GM12878 (cell line): ENCODE data around the gene CLPTM1L. TPM values are rescaled to one million over a fixed set of nuclear protein-coding genes. Genes with fewer than 3 reads are reported as not detected.

Experiments used
- ATAC-seq: fragments of 200-7000 bp; cut with Tn5 transposase; 3 replicates; pipeline ENCODE4 v1.9.1; 2020; ENCODE audit warnings: mild to moderate bottlenecking, moderate library complexity
- BruUV-seq: library from RNA; stranded (reverse); fragments of 400-500 nt; replicated peaks from 2 replicates; lab custom pipeline; 2021; lab: Mats Ljungman, UMichigan
- CTCF ChIA-PET: fragments of 300-600 bp; sonication (Branson Sonifier 250); formaldehyde crosslinking; extraction: SDS; loops from one replicate; lab custom pipeline; 2021; ENCODE audit warnings: inconsistent platforms; lab: Yijun Ruan, JAX
- POLR2A ChIA-PET: fragments of 350-600 bp; formaldehyde crosslinking; extraction: SDS; loops from one replicate; lab custom pipeline; 2021; ENCODE audit warnings: inconsistent platforms; lab: Charles Lee
- RAD21 ChIA-PET: fragments of 300-600 bp; sonication (Branson Sonifier 250); formaldehyde crosslinking; loops from one replicate; lab custom pipeline; 2023; ENCODE audit warnings: antibody characterized with exemption; ENCODE audit not compliant: unreplicated experiment; lab: Charles Lee
- SMC1A ChIA-PET: fragments of 300-600 bp; sonication (Branson Sonifier 250); formaldehyde crosslinking; loops from one replicate; lab custom pipeline; 2023; ENCODE audit not compliant: unreplicated experiment, uncharacterized antibody; lab: Charles Lee
- DNase-seq: peaks from one replicate; pipeline ENCODE4 v3.0.0-alpha.2; 2011; ENCODE audit warnings: low read depth, low spot score
- FAIRE-seq: peaks from 3 replicates; lab custom pipeline; 2011; peaks lifted over from hg19 to GRCh38; lab: Jason Lieb, UNC
- H2AFZ ChIP-seq: 2 replicates; pipeline ENCODE4 v1.6.0; 2011; ENCODE audit warnings: low read depth, low read length, control low read depth; ENCODE audit not compliant: control insufficient read depth
- H3K27ac ChIP-seq: 2 replicates; pipeline ENCODE4 v1.5.1; 2011; ENCODE audit warnings: control low read depth; ENCODE audit not compliant: control insufficient read depth, insufficient read depth
- H3K27me3 ChIP-seq, 2 experiments: replicated peaks in 1 of 2; 2 replicates each; pipeline versions ENCODE4 v1.6.0 to v1.6.1; 2011; ENCODE audit warnings: low read length in 1 of 2; ENCODE audit not compliant: control insufficient read depth in 2 of 2, insufficient read depth in 2 of 2
- H3K36me3 ChIP-seq, 2 experiments: 2 replicates each; pipeline ENCODE4 v1.5.1; 2011; ENCODE audit warnings: low read length in 1 of 2; ENCODE audit not compliant: control insufficient read depth in 2 of 2, insufficient read depth in 2 of 2
- H3K4me1 ChIP-seq: 2 replicates; pipeline ENCODE4 v1.6.1; 2011; ENCODE audit warnings: mild to moderate bottlenecking, low read length, moderate library complexity, mixed read lengths; ENCODE audit not compliant: control insufficient read depth, insufficient read depth
- H3K4me2 ChIP-seq: 2 replicates; pipeline ENCODE4 v1.6.0; 2011; ENCODE audit warnings: control low read depth; ENCODE audit not compliant: control insufficient read depth, insufficient read depth
- H3K4me3 ChIP-seq: fragments of 200-600 bp; sonication (generic); 2 replicates; pipeline ENCODE4 v1.5.1; 2016
- H3K79me2 ChIP-seq: 2 replicates; pipeline ENCODE4 v1.6.0; 2011; ENCODE audit warnings: low read length; ENCODE audit not compliant: control insufficient read depth, insufficient read depth
- H3K9ac ChIP-seq: 2 replicates; pipeline ENCODE4 v1.8.0; 2011; ENCODE audit warnings: low read length, control low read depth, mixed read lengths; ENCODE audit not compliant: control insufficient read depth, insufficient read depth
- H3K9me3 ChIP-seq: replicated peaks from 3 replicates; pipeline ENCODE4 v1.5.1; 2011; ENCODE audit warnings: mild to moderate bottlenecking, low read length; ENCODE audit not compliant: control insufficient read depth, insufficient read depth
- H4K20me1 ChIP-seq: 2 replicates; pipeline ENCODE4 v1.6.0; 2011; ENCODE audit not compliant: control insufficient read depth, insufficient read depth
- BMI1 ChIP-seq: fragments of 450-650 bp; IDR thresholded peaks from 2 replicates; pipeline ENCODE4 v1.6.1; 2016; ENCODE audit warnings: mild to moderate bottlenecking, moderate library complexity, borderline replicate concordance
- CHD4 ChIP-seq: fragments of 200-600 bp; sonication (generic); IDR thresholded peaks from 2 replicates; pipeline ENCODE4 v1.6.1; 2016; ENCODE audit warnings: mild to moderate bottlenecking
- FOS ChIP-seq: IDR thresholded peaks from 3 replicates; pipeline ENCODE4 v1.6.1; 2011; ENCODE audit warnings: borderline replicate concordance; ENCODE audit not compliant: insufficient read length; ENCODE audit errors: extremely low read depth
- NBN ChIP-seq: fragments of 450-650 bp; IDR thresholded peaks from 2 replicates; pipeline ENCODE4 v1.6.1; 2016
- RAD51 ChIP-seq: fragments of 450-650 bp; IDR thresholded peaks from 2 replicates; pipeline ENCODE4 v1.6.1; 2016; ENCODE audit warnings: moderate library complexity, mild to moderate bottlenecking, inconsistent platforms
- RCOR1 ChIP-seq: conservative IDR thresholded peaks from 2 replicates; pipeline ENCODE4 v1.6.1; 2012; ENCODE audit warnings: low read depth, low read length, improper control_type of control experiment
- SIX5 ChIP-seq: IDR thresholded peaks from 2 replicates; pipeline ENCODE4 v1.6.1; 2011; ENCODE audit warnings: mild to moderate bottlenecking, low read depth, low read length, moderate library complexity; ENCODE audit not compliant: severe bottlenecking
- SMC3 ChIP-seq: IDR thresholded peaks from 2 replicates; pipeline ENCODE4 v1.6.1; 2011; ENCODE audit warnings: low read length, improper control_type of control experiment, borderline replicate concordance
- STAT3 ChIP-seq: IDR thresholded peaks from 2 replicates; pipeline ENCODE4 v1.6.1; 2011; ENCODE audit warnings: low read depth, low read length, improper control_type of control experiment
- WGBS: methylation state at CpG from one replicate; pipeline ENCODE4 v1.1.6; 2016; ENCODE audit warnings: low lambda C conversion rate; ENCODE audit not compliant: insufficient replicate concordance, insufficient coverage; ENCODE audit errors: missing lambda C conversion rate; 5-methylcytosine and 5-hydroxymethylcytosine counted together
- in situ Hi-C: fragments of 300-500 bp; cut with MboI; formaldehyde crosslinking; loops from 9 replicates; pipeline ENCODE4 v1.14.3; 2018; ENCODE audit warnings: mixed read lengths
- intact Hi-C: fragments of 100-400 bp; cut with micrococcal nuclease; formaldehyde crosslinking; loops from one replicate; pipeline ENCODE4 v1.14.2; 2022; ENCODE audit not compliant: unreplicated experiment
- polyA plus RNA-seq, 11 experiments: library from polyadenylated mRNA; depleted of rRNA in 4 of 11; unstranded in 6 of 11; stranded (reverse) in 5 of 11; fragments of >200 nt; fragmentation: Nextera tagmentation in 4 of 11; fragmentation: Illumina TruSeq in 1 of 11; extraction: Ambion mirVana in 4 of 11; extraction: Trizol in 1 of 11; gene quantifications; 1 replicate in 1 of 11; 2 replicates in 10 of 11; pipeline versions ENCODE4 v1.2.1 to v1.2.3, GENCODE V29; 2011 to 2016; ENCODE audit warnings: inconsistent platforms in 2 of 11, missing spikeins in 2 of 11, low read depth in 1 of 11
- total RNA-seq, 4 experiments: library from RNA; depleted of rRNA in 3 of 4; stranded (reverse); fragments of >200 nt in 3 of 4; fragmentation: Illumina TruSeq in 1 of 4; extraction: Trizol in 1 of 4; gene quantifications; 2 replicates each; pipeline versions ENCODE4 v1.2.1 to v1.2.3, GENCODE V29; 2013 to 2021
- TF ChIP-seq, protein P1 (sequence below): fragments of 450-650 bp; IDR thresholded peaks from 2 replicates; pipeline ENCODE4 v1.6.1; 2017; ENCODE audit warnings: mild to moderate bottlenecking, low read depth, inconsistent platforms; ENCODE audit not compliant: poor library complexity, severe bottlenecking
- TF ChIP-seq, protein P2 (sequence below): fragments of 450-650 bp; IDR thresholded peaks from 2 replicates; pipeline ENCODE4 v1.6.1; 2017; ENCODE audit warnings: antibody characterized with exemption, mild to moderate bottlenecking, moderate library complexity
- TF ChIP-seq, protein P3 (sequence below): fragments of 450-650 bp; IDR thresholded peaks from 2 replicates; pipeline ENCODE4 v1.6.1; 2017; ENCODE audit warnings: mild to moderate bottlenecking, moderate library complexity

Gene CLPTM1L
- total and polyA plus RNA-seq, 10 of the 15 experiments (the other 5 are each of a cell fraction or from before 2014, with no cell fraction given), result 2.9 to 278 (median 135) TPM

DNA sequence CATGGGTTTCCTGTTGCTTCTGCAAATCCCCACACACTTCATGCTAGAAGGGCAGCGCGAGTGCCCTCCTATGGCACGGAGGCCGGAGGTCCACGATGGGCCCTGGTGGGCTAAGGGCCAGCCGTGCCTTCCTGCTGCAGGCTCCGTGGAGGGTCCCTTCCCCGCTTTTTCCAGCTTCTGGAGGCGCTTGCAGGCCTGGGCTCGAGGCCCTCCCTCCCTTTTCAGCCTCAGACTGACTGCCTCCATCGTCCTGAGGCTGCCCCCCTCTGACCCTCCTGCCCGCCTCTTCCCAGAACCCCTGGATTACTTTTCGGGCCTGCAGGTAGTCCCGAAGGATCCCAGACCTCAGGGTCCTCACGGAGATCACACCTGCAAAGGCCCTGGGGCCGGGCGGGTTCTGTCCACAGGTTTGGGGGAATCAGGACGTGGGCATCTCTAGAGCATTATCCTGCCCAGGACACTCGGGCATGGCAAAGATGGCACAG, 46.8 kb downstream of the CLPTM1L start:
- 62% methylated on average over 19 of the region's 19 CpGs for WGBS
- no peak for TF ChIP-seq SMC3
- TF ChIP-seq, protein P1, sequence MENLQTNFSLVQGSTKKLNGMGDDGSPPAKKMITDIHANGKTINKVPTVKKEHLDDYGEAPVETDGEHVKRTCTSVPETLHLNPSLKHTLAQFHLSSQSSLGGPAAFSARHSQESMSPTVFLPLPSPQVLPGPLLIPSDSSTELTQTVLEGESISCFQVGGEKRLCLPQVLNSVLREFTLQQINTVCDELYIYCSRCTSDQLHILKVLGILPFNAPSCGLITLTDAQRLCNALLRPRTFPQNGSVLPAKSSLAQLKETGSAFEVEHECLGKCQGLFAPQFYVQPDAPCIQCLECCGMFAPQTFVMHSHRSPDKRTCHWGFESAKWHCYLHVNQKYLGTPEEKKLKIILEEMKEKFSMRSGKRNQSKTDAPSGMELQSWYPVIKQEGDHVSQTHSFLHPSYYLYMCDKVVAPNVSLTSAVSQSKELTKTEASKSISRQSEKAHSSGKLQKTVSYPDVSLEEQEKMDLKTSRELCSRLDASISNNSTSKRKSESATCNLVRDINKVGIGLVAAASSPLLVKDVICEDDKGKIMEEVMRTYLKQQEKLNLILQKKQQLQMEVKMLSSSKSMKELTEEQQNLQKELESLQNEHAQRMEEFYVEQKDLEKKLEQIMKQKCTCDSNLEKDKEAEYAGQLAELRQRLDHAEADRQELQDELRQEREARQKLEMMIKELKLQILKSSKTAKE, result no peak
- no peak for TF ChIP-seq NBN
- no peak for TF ChIP-seq STAT3
- TF ChIP-seq FOS, result no peak
- TF ChIP-seq, protein P2, sequence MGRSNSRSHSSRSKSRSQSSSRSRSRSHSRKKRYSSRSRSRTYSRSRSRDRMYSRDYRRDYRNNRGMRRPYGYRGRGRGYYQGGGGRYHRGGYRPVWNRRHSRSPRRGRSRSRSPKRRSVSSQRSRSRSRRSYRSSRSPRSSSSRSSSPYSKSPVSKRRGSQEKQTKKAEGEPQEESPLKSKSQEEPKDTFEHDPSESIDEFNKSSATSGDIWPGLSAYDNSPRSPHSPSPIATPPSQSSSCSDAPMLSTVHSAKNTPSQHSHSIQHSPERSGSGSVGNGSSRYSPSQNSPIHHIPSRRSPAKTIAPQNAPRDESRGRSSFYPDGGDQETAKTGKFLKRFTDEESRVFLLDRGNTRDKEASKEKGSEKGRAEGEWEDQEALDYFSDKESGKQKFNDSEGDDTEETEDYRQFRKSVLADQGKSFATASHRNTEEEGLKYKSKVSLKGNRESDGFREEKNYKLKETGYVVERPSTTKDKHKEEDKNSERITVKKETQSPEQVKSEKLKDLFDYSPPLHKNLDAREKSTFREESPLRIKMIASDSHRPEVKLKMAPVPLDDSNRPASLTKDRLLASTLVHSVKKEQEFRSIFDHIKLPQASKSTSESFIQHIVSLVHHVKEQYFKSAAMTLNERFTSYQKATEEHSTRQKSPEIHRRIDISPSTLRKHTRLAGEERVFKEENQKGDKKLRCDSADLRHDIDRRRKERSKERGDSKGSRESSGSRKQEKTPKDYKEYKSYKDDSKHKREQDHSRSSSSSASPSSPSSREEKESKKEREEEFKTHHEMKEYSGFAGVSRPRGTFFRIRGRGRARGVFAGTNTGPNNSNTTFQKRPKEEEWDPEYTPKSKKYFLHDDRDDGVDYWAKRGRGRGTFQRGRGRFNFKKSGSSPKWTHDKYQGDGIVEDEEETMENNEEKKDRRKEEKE, result no peak
- TF ChIP-seq RCOR1, result no peak
- TF ChIP-seq SIX5, result no peak
- no peak for TF ChIP-seq RAD51
- TF ChIP-seq, protein P3, sequence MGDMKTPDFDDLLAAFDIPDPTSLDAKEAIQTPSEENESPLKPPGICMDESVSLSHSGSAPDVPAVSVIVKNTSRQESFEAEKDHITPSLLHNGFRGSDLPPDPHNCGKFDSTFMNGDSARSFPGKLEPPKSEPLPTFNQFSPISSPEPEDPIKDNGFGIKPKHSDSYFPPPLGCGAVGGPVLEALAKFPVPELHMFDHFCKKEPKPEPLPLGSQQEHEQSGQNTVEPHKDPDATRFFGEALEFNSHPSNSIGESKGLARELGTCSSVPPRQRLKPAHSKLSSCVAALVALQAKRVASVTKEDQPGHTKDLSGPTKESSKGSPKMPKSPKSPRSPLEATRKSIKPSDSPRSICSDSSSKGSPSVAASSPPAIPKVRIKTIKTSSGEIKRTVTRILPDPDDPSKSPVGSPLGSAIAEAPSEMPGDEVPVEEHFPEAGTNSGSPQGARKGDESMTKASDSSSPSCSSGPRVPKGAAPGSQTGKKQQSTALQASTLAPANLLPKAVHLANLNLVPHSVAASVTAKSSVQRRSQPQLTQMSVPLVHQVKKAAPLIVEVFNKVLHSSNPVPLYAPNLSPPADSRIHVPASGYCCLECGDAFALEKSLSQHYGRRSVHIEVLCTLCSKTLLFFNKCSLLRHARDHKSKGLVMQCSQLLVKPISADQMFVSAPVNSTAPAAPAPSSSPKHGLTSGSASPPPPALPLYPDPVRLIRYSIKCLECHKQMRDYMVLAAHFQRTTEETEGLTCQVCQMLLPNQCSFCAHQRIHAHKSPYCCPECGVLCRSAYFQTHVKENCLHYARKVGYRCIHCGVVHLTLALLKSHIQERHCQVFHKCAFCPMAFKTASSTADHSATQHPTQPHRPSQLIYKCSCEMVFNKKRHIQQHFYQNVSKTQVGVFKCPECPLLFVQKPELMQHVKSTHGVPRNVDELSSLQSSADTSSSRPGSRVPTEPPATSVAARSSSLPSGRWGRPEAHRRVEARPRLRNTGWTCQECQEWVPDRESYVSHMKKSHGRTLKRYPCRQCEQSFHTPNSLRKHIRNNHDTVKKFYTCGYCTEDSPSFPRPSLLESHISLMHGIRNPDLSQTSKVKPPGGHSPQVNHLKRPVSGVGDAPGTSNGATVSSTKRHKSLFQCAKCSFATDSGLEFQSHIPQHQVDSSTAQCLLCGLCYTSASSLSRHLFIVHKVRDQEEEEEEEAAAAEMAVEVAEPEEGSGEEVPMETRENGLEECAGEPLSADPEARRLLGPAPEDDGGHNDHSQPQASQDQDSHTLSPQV, result no peak
- TF ChIP-seq CHD4, result no peak
- no peak for TF ChIP-seq BMI1
- TF ChIP-seq, all 136 proteins: peak for 0
- in situ Hi-C loops, result no loop called here
- ATAC-seq, result no peak
- H3K4me2 ChIP-seq, result no peak overlapping the region
- no peaks in the 10 kb centered on the region; the same call in 1 of the 2 replicates for H4K20me1 ChIP-seq
- H2AFZ ChIP-seq, result no peak overlapping the region
- H3K4me1 ChIP-seq, result no peaks in the 10 kb centered on the region
- FAIRE-seq, result no peak
- intact Hi-C loops, result no loop called here
- H3K79me2 ChIP-seq, result no peaks in the 10 kb centered on the region
- H3K27me3 ChIP-seq, result no peaks in the 10 kb centered on the region; a peak in 1 of 4 replicates
- no peak for DNase-seq
- ChIA-PET POLR2A (interaction anchor here (3.0 kb wide), 1 partner anchor 17 kb away, joined by 14 read pairs; no protein-coding TSS in a partner anchor), SMC1A (interaction anchor here (1.0 to 2.8 kb wide), 3 partner anchors 10 to 19 kb away, joined by 3 to 8 read pairs (median 4); no protein-coding TSS in a partner anchor), RAD21 (no interaction called here), CTCF (interaction anchor here (1.7 kb wide), 1 partner anchor 43 kb away, joined by 7 read pairs; no protein-coding TSS in a partner anchor)
- H3K4me3 ChIP-seq, result no peak overlapping the region
- no peak overlapping the region for H3K9ac ChIP-seq
- no peaks in the 10 kb centered on the region; a peak in 1 of 4 replicates for H3K36me3 ChIP-seq
- no peaks in the 10 kb centered on the region; the same call in 2 of the 3 replicates for H3K9me3 ChIP-seq
- BruUV-seq, result no TSS peak
- H3K27ac ChIP-seq, result no peak overlapping the region
